Activated CD8-positive, alpha-beta memory T cell treated with anti-CD3 and anti-CD28 coated beads, Interleukin-2, amount 50 U/mL, for 4 hours (primary cell): ENCODE data around the gene KRTAP4-5.
"Not testable (repeated sequence)": the region's sequence is repeated elsewhere in the genome, so short reads cannot be mapped to it uniquely, and the experiment has no call there.

Experiments used
- DNase-seq: peaks from one replicate; pipeline ENCODE4 v3.0.0-alpha.2; 2020

Gene KRTAP4-5

GRCh38 chr17:41105347-41105746, 44.3 kb downstream of the KRTAP4-5 start, which contains the start of gene KRTAP4-9:
Gene KRTAP4-9 (plus strand): TSS chr17:41105389. CDS start chr17:41105389, 0 bp downstream.
- DNase-seq = not testable (repeated sequence)

DNA sequence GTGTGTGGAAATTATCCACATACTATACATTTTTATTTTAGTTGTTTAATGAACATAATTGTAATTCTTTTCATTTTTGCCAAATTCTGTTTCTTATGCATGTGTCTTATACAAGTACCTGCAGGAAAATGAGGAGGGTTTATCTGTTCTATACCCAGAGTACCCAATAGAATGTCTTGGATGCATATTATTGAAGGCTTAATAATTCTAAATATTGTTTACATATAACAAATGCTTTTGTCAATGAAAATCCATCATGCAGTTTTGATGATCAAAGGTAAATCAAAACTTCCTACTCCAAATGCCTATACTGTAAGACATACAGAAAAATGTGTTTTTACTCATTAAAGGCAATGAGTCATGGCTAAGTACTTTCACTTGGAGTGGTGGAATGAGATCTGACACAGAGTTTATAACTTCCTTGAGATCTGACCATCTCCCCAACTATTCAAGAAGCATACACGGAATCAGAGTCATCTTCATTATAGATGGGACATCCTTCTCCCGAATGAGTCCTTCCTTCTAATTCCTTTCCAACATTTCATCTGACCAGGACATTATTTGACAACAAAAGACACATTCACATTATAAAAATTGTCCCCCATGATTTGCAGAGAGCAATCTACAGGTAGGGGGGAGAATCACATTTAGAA, 45.1 kb downstream of the KRTAP4-5 start:
- not testable (repeated sequence) for DNase-seq

DNA sequence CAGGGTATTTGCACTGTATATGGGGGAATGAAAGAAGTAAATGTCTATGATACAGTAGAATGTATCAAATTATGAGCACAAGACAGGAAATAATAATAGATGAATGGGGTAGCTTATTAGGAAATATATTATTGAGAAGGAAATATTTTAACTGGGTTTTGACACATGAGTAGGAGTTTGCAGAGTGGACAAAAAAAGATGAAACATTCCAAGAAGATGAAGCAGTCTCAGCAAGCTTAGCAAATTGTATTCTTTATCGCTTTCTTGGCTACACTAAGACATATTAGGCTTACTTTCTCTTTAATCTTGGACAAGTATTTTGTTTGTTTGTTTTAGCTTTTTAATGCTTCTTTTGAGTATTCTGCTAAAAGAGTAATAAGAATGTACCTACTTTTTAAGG, 45.7 kb downstream of the KRTAP4-5 start:
- DNase-seq = no peak

- DNase-seq = no peak
These were observed 47.9 kb downstream of the KRTAP4-5 start, which contains the start of gene KRTAP4-16 for GRCh38 chr17:41101586-41102259. Gene KRTAP4-16 (minus strand): TSS chr17:41102209. CDS start chr17:41102209, 0 bp downstream.

GRCh38 chr17:41099682-41100480, 49.7 kb downstream of the KRTAP4-5 start:
- not testable (repeated sequence) for DNase-seq
